IPS-NIHi7 (cell line): ENCODE measurements around the gene F10.

Experiments
- DNase-seq: peaks from one replicate; pipeline ENCODE4 v3.0.0; 2012; ENCODE audit warnings: mixed read lengths; ENCODE audit errors: extremely low spot score

Gene F10

GRCh38 chr13:113169277-113170272 is 47.0 kb downstream of the F10 start:
- no peak for DNase-seq

- no peak for DNase-seq
These were observed 47.9 kb downstream of the F10 start for GRCh38 chr13:113170511-113170910.

DNA sequence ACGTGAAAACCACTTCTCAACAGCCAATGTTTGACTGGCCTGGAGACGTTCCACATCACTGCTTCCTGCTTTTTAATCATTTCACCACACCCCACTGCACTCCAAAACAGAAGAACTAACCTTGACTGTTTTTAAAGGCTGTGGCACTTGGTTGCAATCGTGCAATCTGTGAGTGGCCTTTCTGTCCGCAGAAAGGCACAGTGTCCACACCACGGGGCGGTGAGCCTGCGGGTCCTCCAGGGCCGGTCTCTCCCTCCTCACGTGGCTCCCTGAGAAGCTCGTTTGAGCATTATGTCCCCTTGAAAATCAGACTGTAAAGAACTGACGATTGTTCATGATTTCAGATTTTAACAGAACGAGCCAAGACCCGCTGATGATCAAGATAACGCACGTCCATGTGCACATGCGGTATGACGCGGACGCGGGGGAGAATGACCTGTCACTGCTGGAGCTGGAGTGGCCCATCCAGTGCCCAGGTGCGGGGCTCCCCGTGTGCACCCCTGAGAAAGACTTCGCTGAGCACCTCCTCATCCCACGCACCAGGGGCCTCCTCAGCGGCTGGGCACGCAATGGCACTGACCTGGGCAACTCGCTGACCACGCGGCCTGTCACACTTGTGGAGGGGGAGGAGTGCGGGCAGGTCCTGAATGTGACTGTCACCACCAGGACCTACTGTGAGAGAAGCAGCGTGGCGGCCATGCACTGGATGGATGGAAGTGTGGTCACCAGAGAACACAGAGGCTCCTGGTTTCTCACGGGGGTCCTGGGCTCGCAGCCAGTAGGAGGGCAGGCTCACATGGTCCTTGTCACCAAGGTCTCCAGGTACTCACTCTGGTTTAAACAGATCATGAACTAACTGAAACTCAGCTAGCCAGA is 48.9 kb downstream of the F10 start:
- DNase-seq: no peak

DNA sequence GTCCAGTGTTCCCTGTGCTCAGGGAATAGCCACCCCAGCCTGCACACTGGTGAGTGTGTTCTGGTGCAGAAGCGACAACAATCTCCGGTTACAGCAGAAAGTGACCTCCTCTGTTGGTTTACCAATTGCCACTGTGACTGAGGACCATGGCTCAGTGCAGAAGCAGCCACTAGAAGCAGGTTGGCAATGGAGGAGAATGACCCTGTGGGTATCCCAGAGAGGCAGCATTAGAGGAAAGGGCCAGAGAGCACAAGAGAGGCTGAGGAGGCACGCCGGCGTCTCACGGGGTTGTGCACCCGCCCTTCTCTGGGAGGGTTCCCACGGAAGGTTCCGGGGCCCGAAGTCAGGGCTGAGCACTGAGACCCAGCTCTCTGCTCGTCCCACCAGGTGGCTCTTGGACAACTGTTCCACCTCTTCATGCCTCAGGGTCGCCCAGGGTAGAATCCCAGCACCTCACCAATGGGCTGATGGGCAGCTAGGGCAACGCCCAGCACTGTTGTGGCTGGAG is 49.9 kb downstream of the F10 start:
- DNase-seq: no peak

DNA sequence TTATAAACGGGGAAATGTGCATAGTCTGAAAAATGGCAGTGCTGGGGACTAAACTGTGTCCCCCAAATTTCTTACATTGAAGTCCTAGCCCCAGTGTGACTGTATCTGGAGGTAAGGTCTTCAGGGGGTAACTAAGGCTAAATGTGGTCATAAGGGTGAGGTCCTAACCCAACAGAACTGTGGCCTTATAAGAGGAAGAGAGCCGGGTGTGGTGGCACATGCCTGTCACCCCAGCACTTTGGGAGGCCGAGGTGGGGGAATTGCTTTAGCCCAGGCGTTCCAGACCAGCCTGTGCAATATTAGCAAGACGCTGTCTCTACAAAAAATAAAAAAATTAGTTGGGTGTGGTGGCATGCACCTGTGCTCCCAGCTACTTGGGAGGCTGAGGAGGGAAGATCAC is 53.7 kb downstream of the F10 start:
- DNase-seq: no peak

DNA sequence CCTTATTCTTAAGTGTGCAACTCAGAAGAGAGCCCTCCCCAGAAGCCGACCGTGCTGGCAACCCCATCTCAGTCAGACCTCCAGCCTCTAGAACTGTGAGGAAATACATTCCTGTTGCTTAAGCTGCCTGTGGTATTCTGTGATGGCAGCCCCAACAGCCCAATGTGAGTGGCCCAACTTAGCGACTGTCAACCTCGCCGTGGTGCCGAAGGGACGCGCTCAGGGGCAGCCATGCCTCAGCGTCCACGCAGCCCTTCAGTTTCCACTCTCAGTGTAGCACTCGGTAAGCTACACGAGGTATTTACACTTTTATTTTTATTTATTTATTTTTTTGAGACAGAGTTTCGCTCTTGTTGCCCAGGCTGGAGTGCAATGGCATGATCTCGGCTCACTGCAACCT is 54.2 kb downstream of the F10 start:
- no peak for DNase-seq

GRCh38 chr13:113178070-113178895 is 55.7 kb downstream of the F10 start:
- DNase-seq: no peak

GRCh38 chr13:113178896-113179167 is 56.2 kb downstream of the F10 start:
- no peak for DNase-seq

DNA sequence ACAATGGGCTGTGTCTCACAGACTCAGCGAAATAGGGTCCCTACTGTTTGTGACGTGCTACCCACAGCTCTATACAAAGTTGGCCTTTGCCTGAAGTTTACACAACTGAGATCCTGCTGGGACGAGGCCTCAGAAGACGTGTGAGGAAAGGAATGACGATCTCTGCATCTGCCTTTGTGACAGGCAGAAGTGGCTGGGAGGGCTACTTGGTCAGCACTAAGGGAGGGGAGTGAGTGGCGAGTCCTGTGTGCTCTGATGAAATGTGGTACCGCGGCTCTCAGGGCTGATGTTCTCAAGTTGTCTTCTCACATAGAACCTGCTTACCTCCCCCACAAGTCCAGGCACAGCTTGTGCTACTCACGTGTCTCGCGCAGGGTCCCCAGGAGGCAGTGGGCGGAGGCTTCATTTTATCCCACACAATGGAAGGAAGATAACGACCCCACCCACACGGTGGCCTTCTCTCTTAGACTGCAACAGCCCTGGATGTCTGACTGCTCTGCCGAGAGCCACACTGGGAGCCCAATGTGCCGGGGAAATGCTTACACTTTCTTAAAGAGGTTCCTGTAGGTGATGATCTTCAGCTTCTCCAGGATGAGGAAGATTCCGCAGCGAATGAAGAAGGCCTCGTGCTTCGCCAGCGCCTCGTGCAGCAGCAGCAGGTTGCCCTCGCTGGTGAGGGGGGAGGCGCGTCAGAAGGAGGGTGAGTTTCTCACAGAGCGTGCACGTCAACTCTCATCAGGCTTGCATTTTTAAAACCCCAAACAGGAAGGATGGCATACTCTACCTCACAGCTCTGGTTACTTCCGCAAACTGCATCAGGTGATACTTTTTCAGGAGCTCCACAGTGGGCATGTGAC is 57.0 kb downstream of the F10 start:
- peak; percentile 41 for DNase-seq

- no peak for DNase-seq
These were observed 59.4 kb downstream of the F10 start for GRCh38 chr13:113182046-113182445.

DNA sequence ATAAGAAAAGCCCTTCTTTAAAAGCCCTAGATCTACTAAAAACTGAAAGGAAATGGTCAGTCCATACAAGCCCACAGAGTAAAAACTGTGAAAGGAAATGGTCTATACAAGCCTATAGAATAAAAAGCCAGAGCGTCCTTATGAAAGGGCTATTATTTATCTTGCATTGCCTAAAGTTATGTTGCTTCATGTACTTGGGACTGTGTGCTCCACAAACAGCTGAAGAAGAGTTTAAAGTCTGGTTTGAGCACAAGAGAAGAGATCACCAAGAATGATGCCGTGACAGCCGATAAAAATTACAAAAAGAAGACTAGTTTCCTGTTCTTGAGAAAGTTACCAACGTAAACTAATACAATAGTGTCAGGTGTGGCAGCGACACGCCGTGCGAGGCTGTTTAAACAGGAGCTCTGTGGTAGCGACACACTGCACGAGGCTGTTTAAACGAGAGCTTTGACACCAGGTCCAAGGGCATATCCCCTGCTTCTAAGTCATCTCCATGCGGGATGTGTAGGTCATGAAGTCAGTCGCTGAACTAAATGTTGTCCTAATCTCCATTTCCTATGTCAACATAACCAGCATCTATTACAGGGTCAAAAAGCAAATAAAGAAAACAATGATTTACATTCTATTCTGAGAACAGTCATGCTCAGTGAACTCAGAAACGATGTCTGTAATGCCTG is 61.0 kb downstream of the F10 start:
- no peak for DNase-seq

- DNase-seq: no peak
These were observed 62.2 kb downstream of the F10 start for GRCh38 chr13:113184568-113185440.

- no peak for DNase-seq
These were observed 63.7 kb downstream of the F10 start for GRCh38 chr13:113186061-113186900.

DNA sequence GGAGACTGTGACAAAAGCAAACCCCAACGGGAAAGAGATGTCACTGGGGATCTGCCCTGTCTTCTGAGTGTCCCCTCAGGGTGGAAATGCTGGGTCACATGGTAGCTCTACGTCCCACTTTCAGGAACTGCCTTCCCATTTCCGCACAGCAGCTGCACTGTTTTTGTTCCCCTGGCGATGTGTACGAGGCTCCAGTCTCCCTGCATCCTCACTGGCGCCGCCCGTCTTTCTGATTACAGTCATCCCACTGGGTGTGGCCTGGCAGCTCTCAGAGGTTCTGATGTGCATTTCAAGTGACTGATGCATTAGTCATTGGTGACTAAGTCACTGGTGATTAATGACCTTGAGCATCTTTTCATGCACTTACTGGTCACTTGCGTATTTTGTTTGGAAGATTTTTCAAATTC is 64.7 kb downstream of the F10 start:
- DNase-seq: no peak

GRCh38 chr13:113187883-113188665 is 65.5 kb downstream of the F10 start:
- DNase-seq: no peak

- DNase-seq: no peak
These were observed 67.6 kb downstream of the F10 start for GRCh38 chr13:113190181-113190580.

DNA sequence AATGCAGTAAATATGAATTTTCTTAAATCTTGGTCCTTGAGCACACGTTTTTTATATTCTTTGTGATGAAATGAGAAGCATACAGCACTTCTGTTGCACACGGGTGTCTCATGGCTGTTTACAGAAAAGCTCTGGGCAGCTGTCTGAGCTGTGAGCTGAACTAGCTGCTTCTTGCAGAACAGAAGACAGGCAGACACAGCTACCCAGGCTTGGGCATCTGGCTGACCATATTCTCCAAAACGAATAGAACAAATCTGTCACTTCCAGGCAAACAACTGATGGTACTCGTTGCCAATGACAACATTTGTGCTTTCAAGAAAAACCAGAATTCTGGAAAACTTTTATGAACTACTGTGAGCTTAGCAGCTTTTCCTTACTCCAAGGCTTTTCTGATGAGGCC is 69.7 kb downstream of the F10 start:
- no peak for DNase-seq
